ENCODE results near the gene STK17A.
"Not testable (repeated sequence)": the region's sequence is repeated elsewhere in the genome, so short reads cannot be mapped to it uniquely, and the experiment has no call there.

STK17A gene

GRCh38 chr7:43569424-43569823 is 13.5 kb upstream of the STK17A start:
- no peak for DNase-seq

- no peak for DNase-seq
Observed at GRCh38 chr7:43570688-43571365, 12.1 kb upstream of the STK17A start.

- DNase-seq, result no peak
Observed at GRCh38 chr7:43572516-43573049, 10.3 kb upstream of the STK17A start.

- not testable (repeated sequence) for DNase-seq
Observed at GRCh38 chr7:43573832-43574231, 9.1 kb upstream of the STK17A start.

GRCh38 chr7:43575506-43575905 is 7.4 kb upstream of the STK17A start:
- DNase-seq, result no peak

- no peak for DNase-seq
Observed at GRCh38 chr7:43576241-43576640, 6.7 kb upstream of the STK17A start.

GRCh38 chr7:43577485-43577951 is 5.4 kb upstream of the STK17A start:
- peak; percentile 43 to 57 for DNase-seq

- DNase-seq, result peak; percentile 45 to 77
Observed at GRCh38 chr7:43583424-43584194, 701 bp downstream of the STK17A start.

- peak; percentile 15 to 52 for DNase-seq
Observed at GRCh38 chr7:43584195-43584586, 1.3 kb downstream of the STK17A start.

- DNase-seq, result not testable (repeated sequence)
Observed at GRCh38 chr7:43584733-43585132, 1.8 kb downstream of the STK17A start.

GRCh38 chr7:43585562-43585961 is 2.7 kb downstream of the STK17A start:
- no peak for DNase-seq

- peak in 1 of 2 experiments; percentile 4 for DNase-seq
Observed at GRCh38 chr7:43586251-43586900, 3.5 kb downstream of the STK17A start.

- DNase-seq, result no peak
Observed at GRCh38 chr7:43588477-43589132, 5.7 kb downstream of the STK17A start.

GRCh38 chr7:43589133-43589478 is 6.2 kb downstream of the STK17A start:
- DNase-seq, result no peak

GRCh38 chr7:43589728-43590127 is 6.8 kb downstream of the STK17A start:
- no peak for DNase-seq

- DNase-seq, result no peak
Observed at GRCh38 chr7:43590862-43591557, 8.1 kb downstream of the STK17A start.

GRCh38 chr7:43591558-43592180 is 8.8 kb downstream of the STK17A start:
- no peak for DNase-seq

- no peak for DNase-seq
Observed at GRCh38 chr7:43592326-43592725, 9.4 kb downstream of the STK17A start.

GRCh38 chr7:43593010-43593409 is 10.1 kb downstream of the STK17A start:
- DNase-seq, result no peak

GRCh38 chr7:43594020-43594419 is 11.1 kb downstream of the STK17A start:
- DNase-seq, result no peak

- not testable (repeated sequence) for DNase-seq
Observed at GRCh38 chr7:43596426-43596825, 13.5 kb downstream of the STK17A start.

- DNase-seq, result no peak
Observed at GRCh38 chr7:43600056-43600455, 17.1 kb downstream of the STK17A start.

All from NCI-H526 (cell line).